Occipital lobe (tissue), 2 donors: ENCODE data around the gene TMEM131L. TPM values are rescaled to one million over a fixed set of nuclear protein-coding genes. Genes with fewer than 3 reads are reported as not detected.

ENCODE experiments used
- DNase-seq: peaks from one replicate; lab custom pipeline; 2025; lab: John Stamatoyannopoulos, UW
- total RNA-seq: library from RNA; depleted of rRNA; stranded (reverse); fragments of >200 nt; gene quantifications from one replicate; pipeline ENCODE4 v1.2.3, GENCODE V29; 2014

The TMEM131L gene
- total RNA-seq, 1 donor from 2014 or later, result 48.7 TPM

GRCh38 chr4:153616006-153616555 is 149.9 kb downstream of the TMEM131L start:
- DNase-seq, result no peak

GRCh38 chr4:153618833-153619232 is 152.7 kb downstream of the TMEM131L start:
- DNase-seq, result no peak

DNA sequence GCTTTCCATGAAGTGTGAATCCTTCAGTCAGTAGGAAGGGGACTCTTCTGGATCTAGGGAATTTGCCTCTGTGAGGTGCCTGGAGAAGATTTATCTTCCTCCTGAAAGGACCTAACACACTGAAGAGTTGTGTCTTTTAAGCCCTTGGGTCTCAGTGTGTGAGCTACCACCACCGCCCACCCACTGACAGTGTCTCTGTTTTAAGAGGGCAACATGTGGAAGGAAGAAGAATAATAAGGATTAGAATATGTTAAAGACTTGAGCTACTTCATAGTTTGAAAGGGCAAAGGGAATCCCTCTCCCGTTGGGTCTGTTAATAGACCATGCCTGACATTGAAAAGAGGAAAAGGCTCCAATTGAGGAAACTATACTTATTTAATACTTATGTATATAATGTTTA is 153.7 kb downstream of the TMEM131L start:
- DNase-seq, result no peak

- DNase-seq, result no peak
Observed at GRCh38 chr4:153620352-153620751, 154.2 kb downstream of the TMEM131L start.

DNA sequence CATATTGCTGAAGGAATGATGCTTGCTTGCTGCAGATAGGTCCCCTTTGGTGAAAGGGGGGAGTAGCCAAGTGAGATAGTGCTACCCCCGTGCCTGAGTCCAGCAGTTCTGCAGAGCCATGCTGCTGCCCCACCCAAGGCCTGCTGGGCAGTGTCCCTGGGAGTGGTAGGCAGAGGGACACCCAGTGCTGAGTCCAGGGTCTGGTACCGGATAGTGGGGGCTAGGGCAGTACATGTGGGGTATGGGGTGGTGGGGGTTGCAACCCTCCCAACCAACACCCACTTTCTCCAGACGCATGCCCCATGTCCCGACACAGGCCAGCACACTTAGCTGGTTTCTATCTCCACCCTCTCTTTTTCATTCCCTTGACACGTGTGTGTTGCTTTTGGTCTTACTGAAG is 155.9 kb downstream of the TMEM131L start:
- no peak for DNase-seq

GRCh38 chr4:153622778-153623240 is 156.6 kb downstream of the TMEM131L start:
- no peak for DNase-seq

GRCh38 chr4:153623491-153623890 is 157.3 kb downstream of the TMEM131L start:
- no peak for DNase-seq

- DNase-seq, result no peak
Observed at GRCh38 chr4:153628796-153629315, 162.7 kb downstream of the TMEM131L start.

- DNase-seq, result no peak
Observed at GRCh38 chr4:153629776-153630175, 163.6 kb downstream of the TMEM131L start.

GRCh38 chr4:153634738-153635353 is 168.7 kb downstream of the TMEM131L start:
- DNase-seq, result no peak

- DNase-seq, result no peak
Observed at GRCh38 chr4:153635846-153636245, 169.7 kb downstream of the TMEM131L start.

- DNase-seq, result no peak
Observed at GRCh38 chr4:153637201-153637600, 171.0 kb downstream of the TMEM131L start.

DNA sequence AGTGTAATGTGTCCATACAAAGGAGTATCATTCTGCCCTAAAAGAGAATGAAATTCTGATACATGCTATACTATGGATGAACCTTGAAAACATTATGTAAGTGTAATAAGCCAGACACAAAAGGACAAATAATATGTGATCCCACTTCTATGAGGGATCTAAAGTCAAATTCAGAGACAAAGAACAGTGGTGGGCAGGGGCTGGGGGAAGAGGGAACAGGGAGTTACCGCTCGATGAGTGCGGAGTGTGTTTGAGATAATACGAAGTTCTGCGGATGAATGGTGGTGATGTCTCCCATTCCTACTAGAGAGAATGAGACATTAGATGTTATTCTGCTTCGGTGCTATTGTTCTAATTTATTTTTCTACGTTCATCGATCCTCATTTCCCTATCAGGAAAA is 171.9 kb downstream of the TMEM131L start:
- DNase-seq, result no peak

DNA sequence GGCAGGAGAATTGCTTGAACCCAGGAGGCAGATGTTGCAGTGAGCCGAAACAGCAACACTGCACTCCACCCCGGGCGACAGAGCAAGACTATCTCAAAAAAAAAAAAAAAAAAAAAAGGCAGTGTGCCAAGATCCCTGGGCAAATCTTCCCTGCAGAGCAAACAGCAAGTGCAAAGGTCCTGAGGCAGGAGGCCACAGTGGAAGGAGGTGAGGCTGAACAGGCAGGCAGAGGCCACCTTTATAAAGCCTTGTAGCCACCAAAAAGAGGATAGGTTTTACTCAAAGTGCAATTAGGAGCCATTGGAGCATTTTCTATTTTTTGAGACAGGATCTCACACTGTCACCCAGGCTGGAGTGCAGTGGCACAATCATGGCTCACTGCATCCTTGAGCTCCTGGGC is 172.8 kb downstream of the TMEM131L start:
- no peak for DNase-seq

- DNase-seq, result no peak
Observed at GRCh38 chr4:153639833-153640802, 174.0 kb downstream of the TMEM131L start.

- DNase-seq, result no peak
Observed at GRCh38 chr4:153641532-153641931, 175.4 kb downstream of the TMEM131L start.

- DNase-seq, result no peak
Observed at GRCh38 chr4:153643406-153644383, 177.5 kb downstream of the TMEM131L start.

DNA sequence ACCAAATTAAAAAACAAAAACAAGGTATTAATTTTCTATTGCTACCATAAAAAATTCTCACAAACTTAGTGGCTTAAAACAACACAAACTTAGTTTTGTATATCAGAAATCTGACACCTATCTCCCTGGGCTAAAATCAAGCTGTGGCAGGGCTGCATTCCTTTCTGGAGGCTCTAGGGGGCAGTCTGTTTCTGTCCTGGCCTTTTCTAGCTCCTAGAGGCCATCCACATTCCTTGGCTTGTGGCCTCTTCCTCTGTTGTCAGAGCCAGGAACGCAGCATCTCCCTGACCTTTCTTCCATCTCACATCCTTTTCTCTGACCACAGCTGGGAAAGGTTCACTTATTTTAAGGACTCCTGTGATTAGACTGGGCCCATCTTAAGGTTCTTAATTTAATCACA is 179.0 kb downstream of the TMEM131L start:
- no peak for DNase-seq

- no peak for DNase-seq
Observed at GRCh38 chr4:153646261-153646660, 180.1 kb downstream of the TMEM131L start.

DNA sequence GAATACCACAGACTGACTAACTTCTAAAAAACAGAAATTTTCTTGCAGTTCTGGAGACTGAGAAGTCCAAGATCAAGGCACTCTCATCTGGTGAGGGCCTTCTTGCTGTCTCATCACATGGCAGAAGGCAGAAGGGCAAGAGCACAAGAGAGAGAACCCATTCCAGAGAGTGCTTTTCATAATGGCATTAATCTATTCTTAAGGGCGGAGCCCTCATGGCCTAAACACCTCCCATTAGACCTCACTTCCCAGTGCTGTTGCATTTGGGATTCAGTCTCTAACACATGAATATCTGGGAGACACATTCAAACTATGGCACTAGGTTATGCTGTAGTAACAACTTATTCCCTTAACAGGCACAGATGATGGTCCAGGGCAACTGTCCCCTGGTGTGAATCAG is 180.8 kb downstream of the TMEM131L start:
- DNase-seq, result no peak

DNA sequence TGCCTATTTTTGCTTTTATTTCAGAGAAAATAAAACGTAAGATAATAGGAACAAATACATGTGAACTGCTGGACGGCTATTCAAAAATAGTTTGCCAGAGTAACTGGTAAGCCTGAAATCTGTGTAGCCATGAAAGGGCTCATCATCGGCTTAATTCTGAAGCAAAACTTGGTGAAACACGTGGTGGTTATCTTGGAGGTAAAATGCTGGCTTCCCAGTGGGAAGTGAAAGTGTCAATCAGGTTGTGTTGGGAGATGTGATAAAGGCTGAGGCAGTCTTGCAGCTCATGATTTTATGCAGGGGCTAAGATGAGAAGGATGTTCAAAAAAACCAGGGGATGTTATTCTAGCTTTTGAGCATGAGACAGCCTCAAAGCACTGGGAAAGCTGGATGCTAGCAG is 181.8 kb downstream of the TMEM131L start:
- DNase-seq, result no peak
